ENCODE results near the gene MYBBP1A. TPM values are rescaled to one million over a fixed set of nuclear protein-coding genes. Genes with fewer than 3 reads are reported as not detected.
"Not testable (repeated sequence)": the region's sequence is repeated elsewhere in the genome, so short reads cannot be mapped to it uniquely, and the experiment has no call there.

Gene MYBBP1A
- total RNA-seq, 3 donors from 2014 or later: 261 to 278 (median 263) TPM

DNA sequence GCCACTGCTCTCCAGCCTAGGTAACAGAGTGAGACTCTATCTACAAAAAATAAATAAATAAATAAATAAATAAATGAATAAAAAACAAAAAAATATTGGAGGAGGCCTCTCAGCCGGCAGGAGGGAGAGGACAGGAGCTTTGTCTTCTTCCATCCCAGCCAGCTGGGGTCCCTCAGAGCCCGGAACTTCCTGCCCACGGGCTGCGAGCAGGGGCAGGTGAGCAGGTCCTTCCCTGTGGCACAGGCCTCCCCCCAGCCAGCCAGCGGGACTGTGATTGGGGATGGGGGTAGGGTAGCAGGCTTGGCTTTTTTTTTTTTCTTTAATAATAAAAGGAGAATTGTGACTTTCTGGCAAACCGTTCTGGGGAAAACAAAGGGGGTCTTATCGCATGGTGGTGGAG lies 39.2 kb upstream of the MYBBP1A start:
- no peaks in the 10 kb centered on the region for H3K9me3 Mint-ChIP-seq
- ATAC-seq (no peak), DNase-seq (no peak)
- H3K4me3 Mint-ChIP-seq: no peak overlapping the region
- no peaks in the 10 kb centered on the region for H3K36me3 Mint-ChIP-seq (ENCODE audit: insufficient read depth)
- H3K4me1 Mint-ChIP-seq (ENCODE audit: low read depth): peaks cover 3% of the 10 kb centered on the region
- peaks cover 6% of the 10 kb centered on the region for H3K27me3 Mint-ChIP-seq (ENCODE audit: low read depth)

DNA sequence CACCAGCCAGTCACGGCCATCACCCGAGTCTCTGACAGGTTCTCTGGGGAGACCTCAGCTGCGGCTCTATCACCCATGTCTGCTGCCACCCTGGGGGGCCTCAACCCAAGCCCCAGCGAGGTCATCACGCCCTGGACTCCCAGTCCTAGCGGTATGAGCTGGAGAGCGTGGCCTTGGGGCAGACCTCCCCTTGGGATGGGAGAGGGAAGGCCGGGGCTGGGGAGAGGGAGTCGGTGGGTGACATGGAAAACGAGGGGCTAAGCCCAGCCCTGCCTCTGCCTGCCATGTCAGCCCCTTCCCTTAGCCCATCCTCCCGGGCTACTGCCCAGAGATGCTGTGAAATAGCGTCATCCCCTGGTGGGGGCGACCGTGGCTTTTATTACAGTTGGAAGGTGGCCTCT lies 37.8 kb upstream of the MYBBP1A start:
- Mint-ChIP-seq H3K9me3 (no peaks in the 10 kb centered on the region), H3K27me3 (ENCODE audit: low read depth) (peaks cover 6% of the 10 kb centered on the region), H3K36me3 (ENCODE audit: insufficient read depth) (no peaks in the 10 kb centered on the region), H3K4me1 (ENCODE audit: low read depth) (peaks cover 3% of the 10 kb centered on the region), H3K4me3 (no peak overlapping the region)
- ATAC-seq (no peak), DNase-seq (no peak)

GRCh38 chr17:4592240-4593005 lies 37.2 kb upstream of the MYBBP1A start:
- Mint-ChIP-seq H3K4me3 (no peak overlapping the region), H3K27me3 (ENCODE audit: low read depth) (peaks cover 6% of the 10 kb centered on the region), H3K9me3 (no peaks in the 10 kb centered on the region), H3K4me1 (ENCODE audit: low read depth) (peaks cover 3% of the 10 kb centered on the region), H3K36me3 (ENCODE audit: insufficient read depth) (no peaks in the 10 kb centered on the region)
- DNase-seq (no peak), ATAC-seq (no peak)

GRCh38 chr17:4591529-4591928 lies 36.3 kb upstream of the MYBBP1A start:
- peaks cover 3% of the 10 kb centered on the region for H3K4me1 Mint-ChIP-seq (ENCODE audit: low read depth)
- H3K4me3 Mint-ChIP-seq: no peak overlapping the region
- no peaks in the 10 kb centered on the region for H3K9me3 Mint-ChIP-seq

GRCh38 chr17:4590981-4591453 lies 35.8 kb upstream of the MYBBP1A start:
- Mint-ChIP-seq H3K4me1 (ENCODE audit: low read depth) (peaks cover 3% of the 10 kb centered on the region), H3K36me3 (ENCODE audit: insufficient read depth) (no peaks in the 10 kb centered on the region), H3K9me3 (no peaks in the 10 kb centered on the region), H3K4me3 (no peak overlapping the region), H3K27me3 (ENCODE audit: low read depth) (peaks cover 14% of the 10 kb centered on the region)
- DNase-seq (no peak), ATAC-seq (no peak)

More at GRCh38 chr17:4591529-4591928, 36.3 kb upstream of the MYBBP1A start:
- Mint-ChIP-seq H3K36me3 (ENCODE audit: insufficient read depth) (no peaks in the 10 kb centered on the region), H3K27me3 (ENCODE audit: low read depth) (peaks cover 9% of the 10 kb centered on the region)
- DNase-seq (no peak), ATAC-seq (no peak)

GRCh38 chr17:4590042-4590441 lies 34.9 kb upstream of the MYBBP1A start:
- H3K4me3 Mint-ChIP-seq; H3K4me1 Mint-ChIP-seq (ENCODE audit: low read depth); DNase-seq; ATAC-seq; H3K9me3 Mint-ChIP-seq; H3K36me3 Mint-ChIP-seq (ENCODE audit: insufficient read depth): not testable (repeated sequence)
- peaks cover 23% of the 10 kb centered on the region for H3K27me3 Mint-ChIP-seq (ENCODE audit: low read depth)

DNA sequence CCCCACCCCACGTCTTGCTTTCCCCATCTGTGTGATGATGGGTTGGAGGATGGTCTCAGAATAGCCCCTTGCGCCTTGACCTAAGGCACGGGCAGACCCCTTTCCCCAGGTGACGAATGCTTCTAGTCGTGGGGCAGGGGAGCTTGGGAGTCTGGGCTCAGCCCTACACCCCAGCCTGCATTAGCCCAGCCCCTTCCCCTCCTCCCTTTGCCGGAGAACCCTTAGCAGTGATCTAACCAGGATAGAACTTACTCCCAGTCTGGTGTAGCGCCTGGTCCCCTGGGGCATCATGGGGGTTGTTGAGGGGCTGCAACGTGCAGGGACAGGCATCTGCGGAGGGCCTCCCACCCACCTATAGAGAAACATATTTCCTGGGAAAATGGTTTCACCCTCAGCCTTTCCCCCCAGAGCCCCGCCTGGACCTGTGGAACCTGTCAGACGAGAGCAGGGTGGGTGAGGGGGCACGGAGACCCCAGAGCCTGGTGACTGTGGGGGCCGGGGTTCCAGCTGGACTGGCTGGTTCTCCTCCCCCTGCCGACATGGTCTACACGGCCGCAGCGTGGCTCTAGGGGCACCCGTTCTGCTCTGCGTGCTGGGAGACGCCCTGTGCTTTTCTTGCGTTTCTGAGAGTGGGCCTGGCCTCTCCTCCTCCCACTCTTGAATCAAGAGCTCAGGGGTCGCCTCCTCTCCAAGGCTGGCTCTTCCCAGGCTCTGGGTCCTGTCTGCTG lies 33.9 kb upstream of the MYBBP1A start:
- no peak for ATAC-seq
- H3K4me3 Mint-ChIP-seq: no peak overlapping the region
- H3K4me1 Mint-ChIP-seq (ENCODE audit: low read depth): peaks cover 1% of the 10 kb centered on the region
- H3K9me3 Mint-ChIP-seq: no peaks in the 10 kb centered on the region
- no peak for DNase-seq
- peaks cover 23% of the 10 kb centered on the region for H3K27me3 Mint-ChIP-seq (ENCODE audit: low read depth)
- H3K36me3 Mint-ChIP-seq (ENCODE audit: insufficient read depth): no peaks in the 10 kb centered on the region

- H3K36me3 Mint-ChIP-seq (ENCODE audit: insufficient read depth): no peaks in the 10 kb centered on the region
- DNase-seq (no peak), ATAC-seq (no peak)
- no peak overlapping the region for H3K4me3 Mint-ChIP-seq
- peaks cover 29% of the 10 kb centered on the region for H3K27me3 Mint-ChIP-seq (ENCODE audit: low read depth)
- H3K9me3 Mint-ChIP-seq: no peaks in the 10 kb centered on the region
- peaks cover 4% of the 10 kb centered on the region for H3K4me1 Mint-ChIP-seq (ENCODE audit: low read depth)
Measured at GRCh38 chr17:4588391-4588790, 33.2 kb upstream of the MYBBP1A start.

DNA sequence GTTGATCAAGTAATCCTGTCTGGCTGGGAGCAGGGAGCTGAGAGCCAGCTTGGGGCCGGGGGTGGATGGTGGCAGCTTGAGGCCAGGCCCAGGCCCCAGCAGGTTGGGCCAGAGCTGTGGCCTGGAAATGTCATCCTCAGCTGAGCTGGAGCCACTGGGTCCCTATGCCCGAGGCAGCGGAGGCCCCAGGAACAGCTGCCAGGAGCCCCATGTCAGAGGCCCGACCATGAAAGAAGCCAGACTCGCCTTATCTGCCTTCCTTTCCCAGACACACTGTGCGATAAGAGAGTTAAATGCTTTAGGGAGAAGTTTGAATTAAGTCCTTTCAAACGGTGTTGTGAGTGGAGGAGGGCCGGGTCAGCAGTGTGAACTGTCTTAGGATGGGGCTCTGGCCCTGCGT lies 32.6 kb upstream of the MYBBP1A start:
- Mint-ChIP-seq H3K9me3 (no peaks in the 10 kb centered on the region), H3K4me3 (no peak overlapping the region), H3K36me3 (ENCODE audit: insufficient read depth) (no peaks in the 10 kb centered on the region), H3K27me3 (ENCODE audit: low read depth) (peaks cover 35% of the 10 kb centered on the region), H3K4me1 (ENCODE audit: low read depth) (peaks cover 4% of the 10 kb centered on the region)
- no peak for ATAC-seq
- DNase-seq: no peak

DNA sequence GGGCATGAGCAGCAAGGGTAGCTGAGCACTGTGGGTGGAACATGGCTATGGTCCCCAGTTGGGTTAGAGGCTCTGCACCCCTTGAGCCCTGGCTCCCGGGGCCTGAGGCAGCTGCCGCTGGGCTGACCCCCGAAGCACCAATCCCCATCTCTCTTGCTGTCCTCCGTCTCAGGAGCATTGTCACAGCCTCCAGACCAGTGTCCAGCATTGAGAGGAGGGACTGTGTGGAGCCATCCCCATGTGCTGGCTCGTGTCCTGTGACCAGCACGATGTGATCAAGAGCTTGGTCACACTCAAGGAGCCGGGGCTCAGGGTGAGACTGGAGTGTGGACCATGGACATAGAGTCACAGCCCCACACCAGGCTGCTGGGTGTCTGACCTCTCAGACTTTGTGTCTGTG lies 32.0 kb upstream of the MYBBP1A start:
- H3K36me3 Mint-ChIP-seq (ENCODE audit: insufficient read depth): no peaks in the 10 kb centered on the region
- no peak overlapping the region for H3K4me3 Mint-ChIP-seq
- DNase-seq: no peak
- H3K9me3 Mint-ChIP-seq: no peaks in the 10 kb centered on the region
- H3K4me1 Mint-ChIP-seq (ENCODE audit: low read depth): peaks cover 4% of the 10 kb centered on the region
- H3K27me3 Mint-ChIP-seq (ENCODE audit: low read depth): peaks cover 36% of the 10 kb centered on the region
- ATAC-seq: no peak

DNA sequence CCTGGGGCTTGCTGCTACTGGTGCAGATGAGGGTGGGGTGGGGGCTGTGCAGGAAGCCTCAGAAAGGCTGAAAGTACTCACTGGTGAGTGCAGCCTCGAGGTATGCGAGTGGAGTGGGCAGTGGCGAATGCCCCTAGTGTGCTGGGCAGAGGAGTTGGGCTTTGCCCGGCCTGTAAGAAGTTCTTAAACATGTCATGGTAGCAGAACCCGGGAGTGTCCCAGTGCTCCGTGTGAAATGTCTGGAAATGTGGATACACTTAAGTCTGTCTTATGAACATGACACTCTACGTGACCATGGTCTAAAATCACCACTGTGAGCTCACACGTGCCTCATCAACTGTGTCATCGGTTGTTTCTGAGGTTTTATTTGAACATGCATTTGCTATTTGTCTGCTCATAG lies 30.9 kb upstream of the MYBBP1A start:
- DNase-seq: no peak
- H3K9me3 Mint-ChIP-seq: no peaks in the 10 kb centered on the region
- no peaks in the 10 kb centered on the region for H3K36me3 Mint-ChIP-seq (ENCODE audit: insufficient read depth)
- peaks cover 4% of the 10 kb centered on the region for H3K4me1 Mint-ChIP-seq (ENCODE audit: low read depth)
- H3K4me3 Mint-ChIP-seq: no peak overlapping the region
- ATAC-seq: no peak
- H3K27me3 Mint-ChIP-seq (ENCODE audit: low read depth): peaks cover 46% of the 10 kb centered on the region

DNA sequence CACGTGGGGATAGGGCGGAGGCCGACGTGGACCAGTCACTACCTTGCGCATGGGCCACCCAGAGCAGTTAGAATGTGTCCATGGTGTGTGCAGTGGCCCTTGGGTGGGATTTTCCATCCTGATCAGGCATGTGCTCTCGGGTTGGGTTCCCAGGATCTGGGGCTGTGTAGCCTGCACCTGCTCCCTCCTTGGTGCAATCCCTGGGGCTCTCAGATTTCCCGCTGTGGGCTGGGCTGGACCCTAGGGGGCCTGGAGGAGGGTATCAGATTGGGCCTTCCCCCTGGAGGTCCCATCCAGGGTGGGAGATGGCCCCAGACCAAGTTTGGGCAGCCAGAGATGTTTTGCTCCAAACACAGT lies 30.4 kb upstream of the MYBBP1A start:
- H3K36me3 Mint-ChIP-seq (ENCODE audit: insufficient read depth): no peaks in the 10 kb centered on the region
- ATAC-seq: no peak
- H3K4me3 Mint-ChIP-seq: no peak overlapping the region

DNA sequence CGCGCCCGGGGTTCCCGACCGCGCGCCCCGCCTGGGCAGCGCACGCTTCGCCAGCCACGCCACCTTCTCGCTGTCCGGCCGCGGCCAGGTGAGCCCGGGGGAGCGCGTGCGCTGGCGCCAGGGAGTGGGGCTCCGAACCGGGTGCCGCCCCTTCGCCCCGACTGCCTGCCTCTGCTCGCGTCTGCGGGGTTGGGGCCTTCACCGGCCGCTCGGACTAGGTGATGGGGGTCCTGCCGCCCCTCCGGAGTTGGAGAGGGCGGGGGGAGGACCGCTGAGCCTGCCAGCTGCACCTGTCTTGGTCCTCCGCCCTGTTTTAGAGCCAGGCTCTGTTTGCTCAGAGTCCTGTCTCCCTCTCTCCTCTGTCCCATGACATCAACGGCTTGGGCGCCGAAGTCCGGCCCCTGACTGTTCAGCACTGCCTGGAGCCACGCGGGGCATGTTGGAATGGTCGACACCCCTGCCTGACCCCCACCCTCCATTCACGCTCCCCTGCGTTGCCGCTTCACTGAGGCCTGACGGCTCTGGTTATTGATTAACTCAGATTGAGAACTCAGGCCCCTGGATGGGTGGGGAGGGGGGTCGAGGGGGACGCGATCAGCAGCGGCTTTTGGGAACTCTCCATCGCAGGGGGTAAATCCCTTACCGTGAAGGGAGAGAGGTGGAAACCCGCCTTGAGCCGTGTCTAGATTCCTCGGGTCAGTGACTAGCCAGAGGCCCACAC lies 29.9 kb upstream of the MYBBP1A start:
- ATAC-seq (peak in 1 of 2 donors; percentile 1), DNase-seq (no peak)
- Mint-ChIP-seq H3K36me3 (ENCODE audit: insufficient read depth) (no peaks in the 10 kb centered on the region), H3K4me3 (peak overlapping the region; percentile 56), H3K9me3 (no peaks in the 10 kb centered on the region), H3K27me3 (ENCODE audit: low read depth) (peaks cover 47% of the 10 kb centered on the region), H3K4me1 (ENCODE audit: low read depth) (peaks cover 4% of the 10 kb centered on the region)

More for the DNA sequence above, 30.4 kb upstream of the MYBBP1A start:
- Mint-ChIP-seq H3K9me3 (no peaks in the 10 kb centered on the region), H3K4me1 (ENCODE audit: low read depth) (peaks cover 4% of the 10 kb centered on the region), H3K27me3 (ENCODE audit: low read depth) (peaks cover 47% of the 10 kb centered on the region)
- no peak for DNase-seq

DNA sequence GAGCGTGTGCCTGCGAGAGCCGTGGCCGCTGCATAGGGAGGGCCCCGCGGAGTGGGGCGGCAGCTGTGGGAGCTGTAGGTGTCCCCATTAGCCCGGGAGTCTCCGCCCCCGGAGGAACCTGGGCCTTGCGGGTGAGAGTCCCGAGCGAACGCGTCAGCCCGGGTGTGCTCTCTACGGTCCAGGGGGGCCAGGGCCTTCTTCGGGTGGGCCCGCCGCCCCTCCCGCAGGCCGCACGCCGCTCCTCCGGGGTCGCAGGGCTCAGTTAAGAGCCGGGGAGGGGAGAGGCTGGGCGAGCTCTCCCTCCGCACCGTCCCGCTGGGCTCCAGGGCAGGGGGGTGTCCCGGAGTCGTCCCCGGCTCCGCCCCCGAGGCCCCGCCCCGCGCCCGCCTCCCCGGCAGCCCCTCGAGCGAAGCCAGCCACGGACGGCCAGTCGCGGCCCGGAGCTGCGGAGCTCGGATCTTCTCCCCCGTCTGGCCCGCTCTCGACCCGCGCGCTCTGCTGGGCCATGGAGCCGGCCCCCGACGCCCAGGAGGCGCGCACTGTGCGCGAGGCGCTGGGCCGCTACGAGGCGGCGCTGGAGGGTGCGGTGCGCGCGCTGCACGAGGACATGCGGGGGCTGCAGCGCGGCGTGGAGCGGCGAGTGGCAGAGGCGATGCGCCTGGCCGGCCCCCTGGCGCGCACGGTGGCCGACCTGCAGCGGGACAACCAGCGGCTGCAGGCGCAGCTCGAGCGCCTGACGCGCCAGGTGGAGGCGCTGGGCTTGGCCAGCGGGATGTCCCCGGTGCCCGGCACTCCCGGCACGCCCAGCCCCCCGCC lies 29.1 kb upstream of the MYBBP1A start, which contains the start of gene SMTNL2:
SMTNL2 (plus strand) TSS at position 429 of the 816 bp plus-strand sequence; CDS start at position 506, 77 bp downstream.
- Mint-ChIP-seq H3K9me3 (no peaks in the 10 kb centered on the region), H3K4me1 (ENCODE audit: low read depth) (peaks cover 4% of the 10 kb centered on the region), H3K4me3 (peak within 1 kb of the TSS; percentile 70), H3K36me3 (ENCODE audit: insufficient read depth) (no peaks in the 10 kb centered on the region), H3K27me3 (ENCODE audit: low read depth) (peaks cover 47% of the 10 kb centered on the region)
- ATAC-seq (peak; percentile 62 to 73), DNase-seq (no peak)
